ENCODE measurements around the gene CFAP46.

DNA sequence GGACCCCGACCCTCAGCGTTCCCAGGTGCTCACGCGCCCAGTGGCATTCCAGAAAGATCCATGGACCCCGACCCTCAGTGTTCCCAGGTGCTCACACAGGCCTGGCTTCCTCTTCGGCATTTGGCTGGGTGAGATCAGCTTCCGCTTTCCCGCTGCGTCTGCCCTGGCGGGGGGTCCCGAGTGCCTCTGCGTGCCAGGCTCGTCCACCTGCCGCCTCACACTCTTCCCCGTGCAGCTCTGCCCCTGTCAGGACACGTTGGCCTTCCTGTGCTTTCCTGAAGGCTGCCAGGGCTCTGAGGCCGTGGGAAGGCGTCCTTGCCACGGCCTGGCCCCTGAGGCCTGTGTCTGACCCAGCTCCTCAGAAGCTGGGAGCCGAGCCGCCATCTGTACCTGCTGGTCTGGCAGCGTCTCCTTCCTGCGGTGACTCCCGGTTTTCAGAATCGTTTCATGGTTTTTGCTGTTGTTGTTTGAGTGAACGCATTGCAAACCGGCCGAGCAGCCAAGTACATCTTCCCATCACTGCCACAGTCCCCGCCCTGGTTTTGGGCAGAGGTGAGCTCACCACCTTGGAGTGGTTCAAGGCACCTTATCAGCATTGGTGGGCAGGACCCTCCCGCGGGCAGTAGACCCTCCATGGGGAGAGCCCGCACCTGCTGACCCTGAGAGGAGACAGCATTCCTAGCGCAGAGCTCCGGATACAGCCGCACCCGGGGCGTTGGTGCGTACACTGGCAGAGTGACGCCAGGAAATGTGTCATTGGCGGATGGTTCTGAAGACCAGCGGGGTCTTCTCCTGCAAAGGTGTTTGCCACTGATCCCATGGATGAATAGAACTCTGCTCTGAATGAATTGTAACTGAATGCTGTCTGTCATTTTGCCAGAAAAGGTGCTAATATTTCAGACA lies 173.8 kb downstream of the CFAP46 start:
- TF ChIP-seq, protein P1, sequence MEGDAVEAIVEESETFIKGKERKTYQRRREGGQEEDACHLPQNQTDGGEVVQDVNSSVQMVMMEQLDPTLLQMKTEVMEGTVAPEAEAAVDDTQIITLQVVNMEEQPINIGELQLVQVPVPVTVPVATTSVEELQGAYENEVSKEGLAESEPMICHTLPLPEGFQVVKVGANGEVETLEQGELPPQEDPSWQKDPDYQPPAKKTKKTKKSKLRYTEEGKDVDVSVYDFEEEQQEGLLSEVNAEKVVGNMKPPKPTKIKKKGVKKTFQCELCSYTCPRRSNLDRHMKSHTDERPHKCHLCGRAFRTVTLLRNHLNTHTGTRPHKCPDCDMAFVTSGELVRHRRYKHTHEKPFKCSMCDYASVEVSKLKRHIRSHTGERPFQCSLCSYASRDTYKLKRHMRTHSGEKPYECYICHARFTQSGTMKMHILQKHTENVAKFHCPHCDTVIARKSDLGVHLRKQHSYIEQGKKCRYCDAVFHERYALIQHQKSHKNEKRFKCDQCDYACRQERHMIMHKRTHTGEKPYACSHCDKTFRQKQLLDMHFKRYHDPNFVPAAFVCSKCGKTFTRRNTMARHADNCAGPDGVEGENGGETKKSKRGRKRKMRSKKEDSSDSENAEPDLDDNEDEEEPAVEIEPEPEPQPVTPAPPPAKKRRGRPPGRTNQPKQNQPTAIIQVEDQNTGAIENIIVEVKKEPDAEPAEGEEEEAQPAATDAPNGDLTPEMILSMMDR (IDR thresholded peaks at IDR 0.05) = no peak
- TF ChIP-seq POLR2A (IDR thresholded peaks at IDR 0.05) = no peak

Measured in adrenal gland (tissue), 5 donors.